ENCODE data around the gene NEK4. TPM values are rescaled to one million over a fixed set of nuclear protein-coding genes. Genes with fewer than 3 reads are reported as not detected.

NEK4 gene
- polyA plus RNA-seq, 1 of the 3 experiments (the other 2 are of a cell fraction): 8.8 TPM

DNA sequence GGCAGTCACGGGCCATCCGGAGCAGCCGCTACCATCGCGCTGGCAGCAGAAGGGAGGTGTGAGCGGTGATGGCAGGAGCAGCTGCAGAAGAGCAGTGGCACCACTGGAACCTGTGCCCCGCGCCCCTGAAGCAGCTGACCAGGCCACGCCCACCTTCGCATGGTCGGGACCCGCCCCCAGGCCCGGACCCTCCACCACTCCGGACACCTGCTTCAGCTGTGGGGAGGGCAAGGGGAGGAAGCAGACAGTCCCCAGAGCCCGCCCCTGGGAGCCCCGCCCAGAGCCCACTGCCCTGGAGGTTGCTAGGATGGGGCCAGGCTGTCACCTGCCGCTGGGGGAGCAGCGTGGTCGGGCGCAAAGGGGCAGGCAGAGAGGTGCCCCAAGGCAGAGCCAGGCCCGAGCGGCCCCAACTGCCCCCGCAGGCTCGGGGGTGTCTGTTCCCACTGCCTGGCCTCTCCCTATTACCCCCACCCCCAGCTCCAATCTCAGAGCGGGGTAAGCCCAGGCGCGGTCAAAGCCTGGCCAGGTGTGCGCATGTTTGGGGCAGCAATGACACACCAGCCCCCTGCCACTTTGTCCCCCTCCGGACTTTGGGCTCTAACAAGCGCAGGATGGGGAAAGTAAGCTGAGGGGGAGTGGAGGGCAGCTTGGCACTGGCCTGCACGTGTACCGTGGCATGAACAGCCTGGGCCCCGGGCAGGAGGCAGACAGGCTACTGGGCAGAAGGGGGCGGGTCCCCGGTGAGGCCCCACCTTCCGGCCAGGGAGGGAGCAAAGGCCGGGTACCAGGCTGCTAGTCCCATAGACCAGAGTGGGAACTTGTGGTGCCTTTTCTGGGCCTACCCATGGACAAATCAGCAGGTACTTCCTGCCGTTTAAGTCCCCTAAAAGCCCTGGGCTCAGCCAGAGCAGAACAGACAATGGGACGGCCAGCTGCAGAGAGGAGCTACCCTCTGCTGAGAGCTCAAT is 56.1 kb downstream of the NEK4 start:
- Histone ChIP-seq H3K9me2 (no peaks in the 10 kb centered on the region), H3F3A (replicated peaks; ENCODE audit: insufficient read depth) (peaks cover 12% of the 10 kb centered on the region), H2AFZ (ENCODE audit: low read depth) (no peak overlapping the region), H3K9me3 (peaks cover under 1% of the 10 kb centered on the region; the same call in 1 of the 2 replicates), H3K36me3 (replicated peaks in 1 of 2; ENCODE audit: control insufficient read depth in 1 of 2, insufficient read depth in 2 of 2, low read length in 1 of 2) (peaks cover 11 to 26% of the 10 kb centered on the region in 2 experiments), H3K4me2 (no peak overlapping the region), H3K4me1 (ENCODE audit: control insufficient read depth in 1 of 2, insufficient read depth in 2 of 2, low read depth in 1 of 2, low read length in 1 of 2) (no peaks in the 10 kb centered on the region), H3K27me3 (ENCODE audit: insufficient read depth) (no peaks in the 10 kb centered on the region), H3K9ac (no peak overlapping the region), H4K20me1 (ENCODE audit: insufficient read depth) (no peaks in the 10 kb centered on the region), H3K27ac (ENCODE audit: low read depth in 2 of 2, low read length in 1 of 2) (no peak overlapping the region), H3K4me3 (ENCODE audit: low read depth in 2 of 2, low read length in 1 of 2) (no peak overlapping the region), H3K79me2 (ENCODE audit: insufficient read depth) (no peaks in the 10 kb centered on the region)
- TF ChIP-seq RXRA (IDR thresholded peaks at IDR 0.05; ENCODE audit: borderline replicate concordance, low read depth) (no peak), JUND (IDR thresholded peaks at IDR 0.05) (no peak)
- ChIA-PET CTCF (interaction anchor here (1.0 to 2.0 kb wide), 2 partner anchors 8 to 13 kb away, joined by 3 to 5 read pairs; partner anchors contain the start of genes GLT8D1 and SPCS1), POLR2A (no interaction called here)
- 90% methylated on average over 22 of the region's 39 CpGs for WGBS (ENCODE audit: low lambda C conversion rate)
- peak; percentile 27 for DNase-seq

DNA sequence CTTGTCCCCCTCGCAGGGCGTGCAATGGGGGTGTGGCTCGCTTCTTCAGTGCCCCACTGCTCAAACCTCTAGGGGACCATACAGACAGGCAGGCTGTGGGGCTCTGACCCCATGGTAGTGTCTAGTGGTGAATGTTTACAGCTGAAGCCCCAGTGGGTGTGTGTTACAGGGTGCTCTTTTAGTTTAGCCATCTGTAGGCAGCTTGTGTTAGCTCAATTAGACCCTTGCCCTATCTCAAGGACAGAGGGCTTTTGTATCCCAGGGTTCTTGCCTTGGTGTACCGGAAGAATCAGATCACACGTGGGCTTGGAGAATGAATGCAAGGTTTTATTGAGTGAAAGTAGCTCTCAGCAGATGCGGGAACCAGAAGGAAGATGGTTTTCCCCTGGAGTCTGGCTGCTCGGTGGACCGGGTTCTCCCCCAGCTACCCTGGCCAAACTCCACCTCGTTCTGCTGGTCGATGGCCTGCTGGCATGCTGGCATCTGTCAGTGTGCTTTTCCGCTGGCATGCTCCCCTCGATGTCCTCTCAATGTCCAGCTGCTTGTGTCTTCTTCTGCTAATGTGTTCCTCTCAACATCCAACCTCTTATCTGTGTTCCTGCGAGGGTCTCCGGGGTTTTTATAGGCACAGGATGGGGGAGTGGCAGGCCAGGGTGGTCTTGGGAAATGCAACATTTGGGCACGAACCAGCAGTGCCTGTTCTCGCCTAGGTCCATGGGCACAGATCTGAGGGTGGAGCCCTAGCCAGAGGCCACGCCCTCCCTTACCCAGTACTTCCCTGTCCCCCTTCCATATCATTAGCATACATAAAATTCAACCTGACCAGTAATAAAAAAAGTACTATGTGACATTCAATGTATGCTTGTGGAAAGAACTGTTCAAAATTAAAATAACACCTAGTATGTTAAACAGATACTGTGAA is 58.2 kb downstream of the NEK4 start:
- Histone ChIP-seq H3K9ac (no peak overlapping the region), H3K27ac (ENCODE audit: low read depth in 2 of 2, low read length in 1 of 2) (no peak overlapping the region), H3K9me2 (no peaks in the 10 kb centered on the region), H3K4me3 (ENCODE audit: low read depth in 2 of 2, low read length in 1 of 2) (no peak overlapping the region), H3K9me3 (no peaks in the 10 kb centered on the region), H3K36me3 (replicated peaks in 1 of 2; ENCODE audit: control insufficient read depth in 1 of 2, insufficient read depth in 2 of 2, low read length in 1 of 2) (peaks cover 20 to 38% of the 10 kb centered on the region in 2 experiments), H3K79me2 (ENCODE audit: insufficient read depth) (peaks cover 13% of the 10 kb centered on the region), H2AFZ (ENCODE audit: low read depth) (no peak overlapping the region), H3K4me1 (ENCODE audit: control insufficient read depth in 1 of 2, insufficient read depth in 2 of 2, low read depth in 1 of 2, low read length in 1 of 2) (peaks cover 5 to 6% of the 10 kb centered on the region in 2 experiments), H3K27me3 (ENCODE audit: insufficient read depth) (no peaks in the 10 kb centered on the region), H3K4me2 (no peak overlapping the region), H4K20me1 (ENCODE audit: insufficient read depth) (no peaks in the 10 kb centered on the region), H3F3A (replicated peaks; ENCODE audit: insufficient read depth) (peaks cover 12% of the 10 kb centered on the region)
- no peak for TF ChIP-seq MXI1 (IDR thresholded peaks at IDR 0.05; ENCODE audit: low read depth, low read length)
- TF ChIP-seq GABPA (IDR thresholded peaks at IDR 0.05; ENCODE audit: low read depth): no peak
- TF ChIP-seq JUND (IDR thresholded peaks at IDR 0.05): no peak
- TF ChIP-seq RAD21 (IDR thresholded peaks at IDR 0.05; ENCODE audit: low read length): no peak
- no peak for TF ChIP-seq TAF1 (IDR thresholded peaks at IDR 0.05; ENCODE audit: borderline replicate concordance, low read depth, low read length)
- TF ChIP-seq FOXJ3 (CRISPR knock-in tag; IDR thresholded peaks at IDR 0.05): no peak
- TF ChIP-seq RCOR1 (IDR thresholded peaks at IDR 0.05; ENCODE audit: low read length): no peak
- TF ChIP-seq GATA2 (CRISPR knock-in tag; IDR thresholded peaks at IDR 0.05): no peak
- TF ChIP-seq, protein P1, sequence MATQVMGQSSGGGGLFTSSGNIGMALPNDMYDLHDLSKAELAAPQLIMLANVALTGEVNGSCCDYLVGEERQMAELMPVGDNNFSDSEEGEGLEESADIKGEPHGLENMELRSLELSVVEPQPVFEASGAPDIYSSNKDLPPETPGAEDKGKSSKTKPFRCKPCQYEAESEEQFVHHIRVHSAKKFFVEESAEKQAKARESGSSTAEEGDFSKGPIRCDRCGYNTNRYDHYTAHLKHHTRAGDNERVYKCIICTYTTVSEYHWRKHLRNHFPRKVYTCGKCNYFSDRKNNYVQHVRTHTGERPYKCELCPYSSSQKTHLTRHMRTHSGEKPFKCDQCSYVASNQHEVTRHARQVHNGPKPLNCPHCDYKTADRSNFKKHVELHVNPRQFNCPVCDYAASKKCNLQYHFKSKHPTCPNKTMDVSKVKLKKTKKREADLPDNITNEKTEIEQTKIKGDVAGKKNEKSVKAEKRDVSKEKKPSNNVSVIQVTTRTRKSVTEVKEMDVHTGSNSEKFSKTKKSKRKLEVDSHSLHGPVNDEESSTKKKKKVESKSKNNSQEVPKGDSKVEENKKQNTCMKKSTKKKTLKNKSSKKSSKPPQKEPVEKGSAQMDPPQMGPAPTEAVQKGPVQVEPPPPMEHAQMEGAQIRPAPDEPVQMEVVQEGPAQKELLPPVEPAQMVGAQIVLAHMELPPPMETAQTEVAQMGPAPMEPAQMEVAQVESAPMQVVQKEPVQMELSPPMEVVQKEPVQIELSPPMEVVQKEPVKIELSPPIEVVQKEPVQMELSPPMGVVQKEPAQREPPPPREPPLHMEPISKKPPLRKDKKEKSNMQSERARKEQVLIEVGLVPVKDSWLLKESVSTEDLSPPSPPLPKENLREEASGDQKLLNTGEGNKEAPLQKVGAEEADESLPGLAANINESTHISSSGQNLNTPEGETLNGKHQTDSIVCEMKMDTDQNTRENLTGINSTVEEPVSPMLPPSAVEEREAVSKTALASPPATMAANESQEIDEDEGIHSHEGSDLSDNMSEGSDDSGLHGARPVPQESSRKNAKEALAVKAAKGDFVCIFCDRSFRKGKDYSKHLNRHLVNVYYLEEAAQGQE (IDR thresholded peaks at IDR 0.05; ENCODE audit: low read depth, low read length): no peak
- TF ChIP-seq YY1 (IDR thresholded peaks at IDR 0.05; ENCODE audit: low read depth): no peak
- TF ChIP-seq RFX5 (IDR thresholded peaks at IDR 0.05; ENCODE audit: low read length): no peak
- no peak for TF ChIP-seq CHD2 (IDR thresholded peaks at IDR 0.05; ENCODE audit: low read length, partially characterized antibody)
- no peak for TF ChIP-seq NFIC (IDR thresholded peaks at IDR 0.05; ENCODE audit: borderline replicate concordance)
- TF ChIP-seq TCF12 (IDR thresholded peaks at IDR 0.05): no peak
- WGBS (ENCODE audit: low lambda C conversion rate): 95% methylated on average over 12 of the region's 17 CpGs
- CTCF ChIA-PET: no interaction called here
- no peak for DNase-seq
- POLR2A ChIA-PET: no interaction called here
